Neuronal stem cell (in vitro differentiated cells): ENCODE data around the gene JUP.

Experiments used
- DNase-seq: peaks from one replicate; pipeline ENCODE4 v3.0.0-alpha.2; 2013; ENCODE audit warnings: low spot score
- H2AFZ ChIP-seq: one replicate; pipeline ENCODE4 v1.6.1; 2013; ENCODE audit warnings: mild to moderate bottlenecking, low read length, inconsistent platforms
- H2AK5ac ChIP-seq: 2 replicates; pipeline ENCODE4 v1.6.1; 2013; ENCODE audit warnings: low read depth, mild to moderate bottlenecking, inconsistent platforms, low read length, moderate library complexity, mixed read lengths
- H2BK120ac ChIP-seq: 2 replicates; pipeline ENCODE4 v1.6.1; 2013; ENCODE audit warnings: low read depth, mild to moderate bottlenecking, inconsistent platforms, low read length, moderate library complexity, mixed read lengths
- H2BK12ac ChIP-seq: one replicate; pipeline ENCODE4 v1.6.1; 2013; ENCODE audit warnings: low read length, inconsistent platforms
- H2BK15ac ChIP-seq: 2 replicates; pipeline ENCODE4 v1.6.1; 2013; ENCODE audit warnings: mild to moderate bottlenecking, low read length, inconsistent platforms, mixed read lengths
- H2BK5ac ChIP-seq: one replicate; pipeline ENCODE4 v1.6.1; 2013; ENCODE audit warnings: inconsistent platforms, mild to moderate bottlenecking, low read length, moderate library complexity
- H3K14ac ChIP-seq: one replicate; pipeline ENCODE4 v1.6.1; 2013; ENCODE audit warnings: low read length, inconsistent platforms
- H3K18ac ChIP-seq: 2 replicates; pipeline ENCODE4 v1.6.1; 2013; ENCODE audit warnings: low read length, inconsistent platforms
- H3K23ac ChIP-seq: 2 replicates; pipeline ENCODE4 v1.6.1; 2013; ENCODE audit warnings: low read depth, mild to moderate bottlenecking, mixed read lengths, low read length, inconsistent platforms; ENCODE audit not compliant: poor library complexity
- H3K27ac ChIP-seq: replicated peaks from 3 replicates; pipeline ENCODE4 v1.5.1; 2013; ENCODE audit warnings: low read length, inconsistent platforms
- H3K27me3 ChIP-seq, 3 experiments: 2 replicates each; pipeline ENCODE4 v1.6.1; 2013; ENCODE audit warnings: low read length in 3 of 3, mild to moderate bottlenecking in 2 of 3, inconsistent platforms in 1 of 3, low read depth in 1 of 3, mixed read lengths in 1 of 3, moderate library complexity in 1 of 3; ENCODE audit not compliant: control insufficient read depth in 3 of 3, insufficient read depth in 3 of 3
- H3K36me3 ChIP-seq, 2 donors: replicated peaks in 1 of 2; 2 replicates each; pipeline ENCODE4 v1.6.1; 2013; ENCODE audit warnings: low read length in 2 of 2; ENCODE audit not compliant: control insufficient read depth in 2 of 2, insufficient read depth in 2 of 2
- H3K4ac ChIP-seq: 2 replicates; pipeline ENCODE4 v1.6.1; 2013; ENCODE audit warnings: inconsistent platforms, mild to moderate bottlenecking, low read length, moderate library complexity
- H3K4me1 ChIP-seq, 2 donors: 1 replicate in 1 of 2; 2 replicates in 1 of 2; pipeline ENCODE4 v1.6.1; 2013; ENCODE audit warnings: low read length in 2 of 2, low read depth in 1 of 2; ENCODE audit not compliant: control insufficient read depth in 2 of 2, insufficient read depth in 1 of 2
- H3K4me2 ChIP-seq: one replicate; pipeline ENCODE4 v1.6.1; 2013; ENCODE audit warnings: mild to moderate bottlenecking, low read length, inconsistent platforms; ENCODE audit not compliant: insufficient read depth, poor library complexity, severe bottlenecking
- H3K4me3 ChIP-seq, 2 donors: 2 replicates each; pipeline ENCODE4 v1.5.1; 2013; ENCODE audit warnings: low read length in 2 of 2, mild to moderate bottlenecking in 2 of 2, inconsistent platforms in 1 of 2, moderate library complexity in 1 of 2
- H3K79me1 ChIP-seq: one replicate; pipeline ENCODE4 v1.6.1; 2013; ENCODE audit warnings: low read depth, mild to moderate bottlenecking, inconsistent platforms, low read length, moderate library complexity
- H3K9ac ChIP-seq: one replicate; pipeline ENCODE4 v1.6.1; 2013; ENCODE audit warnings: mild to moderate bottlenecking, low read depth, low read length, inconsistent platforms; ENCODE audit not compliant: poor library complexity
- H3K9me3 ChIP-seq, 2 donors: replicated peaks in 1 of 2; 2 replicates each; pipeline versions ENCODE3 to v1.6.1; 2013; ENCODE audit warnings: low read length in 2 of 2, mild to moderate bottlenecking in 2 of 2, inconsistent platforms in 1 of 2, low read depth in 1 of 2, mixed read lengths in 1 of 2, moderate library complexity in 1 of 2; ENCODE audit not compliant: control insufficient read depth in 2 of 2, insufficient read depth in 1 of 2
- H4K8ac ChIP-seq: one replicate; pipeline ENCODE4 v1.6.1; 2013; ENCODE audit warnings: low read depth, mild to moderate bottlenecking, inconsistent platforms, low read length, moderate library complexity
- H4K91ac ChIP-seq: one replicate; pipeline ENCODE4 v1.6.1; 2013; ENCODE audit warnings: low read length, low read depth, mild to moderate bottlenecking, inconsistent platforms; ENCODE audit not compliant: poor library complexity
- WGBS, 2 donors: extraction: QIAGEN DNeasy Blood & Tissue Kit; methylation state at CpG; one replicate each; pipeline ENCODE4 v1.1.7; 2013; ENCODE audit warnings: missing lambda C conversion rate in 2 of 2, mixed read lengths in 1 of 2; ENCODE audit not compliant: insufficient read length in 2 of 2, insufficient replicate concordance in 1 of 2; ENCODE audit errors: extremely low coverage in 2 of 2; 5-methylcytosine and 5-hydroxymethylcytosine counted together

JUP gene

DNA sequence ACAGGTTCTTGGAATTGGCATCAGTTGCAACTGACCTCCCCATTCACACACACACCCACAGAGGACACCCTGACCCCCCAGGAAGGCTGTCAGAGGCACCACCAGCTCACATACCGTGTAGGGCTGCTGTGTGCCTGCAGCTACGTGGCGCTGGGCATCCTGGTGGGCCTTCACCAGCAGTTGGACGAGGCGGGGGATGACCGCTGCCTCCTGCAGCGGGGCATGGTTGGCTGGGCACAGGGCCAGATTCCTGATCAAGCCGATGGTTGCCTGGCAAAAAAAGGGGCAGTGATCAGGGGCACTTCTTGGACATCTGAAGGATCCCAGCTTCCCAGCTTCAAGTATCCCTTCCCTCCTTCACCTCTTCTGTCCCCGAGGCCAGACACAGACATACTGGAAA, 27.9 kb downstream of the JUP start:
- no peak overlapping the region for H3K23ac ChIP-seq
- H2BK120ac ChIP-seq: no peak overlapping the region
- H4K8ac ChIP-seq: no peak overlapping the region
- H3K36me3 ChIP-seq: peaks cover 53 to 81% of the 10 kb centered on the region in 2 donors
- H2AFZ ChIP-seq: no peak overlapping the region
- no peak overlapping the region for H3K4me2 ChIP-seq
- H2AK5ac ChIP-seq: no peak overlapping the region
- no peaks in the 10 kb centered on the region for H3K4me1 ChIP-seq
- H2BK12ac ChIP-seq: no peak overlapping the region
- WGBS, 2 donors: no CpG with 5 or more reads among the region's 9 CpGs
- H3K18ac ChIP-seq: no peak overlapping the region
- DNase-seq: no peak
- H2BK15ac ChIP-seq: no peak overlapping the region
- no peak overlapping the region for H2BK5ac ChIP-seq
- H3K27me3 ChIP-seq: no peaks in the 10 kb centered on the region
- no peak overlapping the region for H3K9ac ChIP-seq
- H3K79me1 ChIP-seq: no peaks in the 10 kb centered on the region
- no peak overlapping the region for H3K27ac ChIP-seq
- peaks cover 0 to 2% of the 10 kb centered on the region in 2 donors for H3K9me3 ChIP-seq
- H3K4me3 ChIP-seq: no peak overlapping the region
- no peak overlapping the region for H3K14ac ChIP-seq
- H3K4ac ChIP-seq: no peak overlapping the region
- no peak overlapping the region for H4K91ac ChIP-seq

DNA sequence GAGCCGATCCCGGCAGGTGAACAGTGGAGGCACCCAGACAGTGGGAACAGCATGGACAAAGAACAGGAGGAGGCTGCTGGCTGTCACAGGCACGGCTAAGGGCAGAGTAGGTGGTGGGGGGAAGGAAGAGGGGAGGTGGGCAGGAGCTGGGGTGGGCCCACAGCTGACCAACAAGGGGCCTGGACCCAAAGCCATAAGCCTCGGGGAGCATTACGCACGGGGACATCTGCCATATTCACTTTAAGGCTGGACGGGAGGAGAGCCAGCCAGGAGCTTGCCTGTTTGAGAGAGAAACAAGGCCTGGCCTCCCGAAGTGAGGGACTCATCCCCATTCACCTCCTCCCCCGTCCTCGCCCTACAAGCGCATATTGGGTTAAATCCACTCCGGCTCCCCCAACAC, 32.4 kb downstream of the JUP start:
- H4K8ac ChIP-seq: no peak overlapping the region
- H3K4me2 ChIP-seq: no peak overlapping the region
- H3K4ac ChIP-seq: no peak overlapping the region
- no peak overlapping the region for H2BK12ac ChIP-seq
- H3K9ac ChIP-seq: no peak overlapping the region
- H3K4me1 ChIP-seq: no peaks in the 10 kb centered on the region
- no peaks in the 10 kb centered on the region for H3K27me3 ChIP-seq
- H2BK120ac ChIP-seq: no peak overlapping the region
- no CpG with 5 or more reads among the region's 12 CpGs for WGBS, 2 donors
- no peak overlapping the region for H3K14ac ChIP-seq
- H2BK15ac ChIP-seq: no peak overlapping the region
- DNase-seq: no peak
- H3K23ac ChIP-seq: no peak overlapping the region
- no peak overlapping the region for H3K18ac ChIP-seq
- H4K91ac ChIP-seq: no peak overlapping the region
- H3K4me3 ChIP-seq: no peak overlapping the region
- H2AFZ ChIP-seq: no peak overlapping the region
- H2BK5ac ChIP-seq: no peak overlapping the region
- no peaks in the 10 kb centered on the region for H3K9me3 ChIP-seq
- H3K79me1 ChIP-seq: no peaks in the 10 kb centered on the region
- H3K36me3 ChIP-seq: peaks cover 26 to 43% of the 10 kb centered on the region in 2 donors
- no peak overlapping the region for H3K27ac ChIP-seq
- no peak overlapping the region for H2AK5ac ChIP-seq

DNA sequence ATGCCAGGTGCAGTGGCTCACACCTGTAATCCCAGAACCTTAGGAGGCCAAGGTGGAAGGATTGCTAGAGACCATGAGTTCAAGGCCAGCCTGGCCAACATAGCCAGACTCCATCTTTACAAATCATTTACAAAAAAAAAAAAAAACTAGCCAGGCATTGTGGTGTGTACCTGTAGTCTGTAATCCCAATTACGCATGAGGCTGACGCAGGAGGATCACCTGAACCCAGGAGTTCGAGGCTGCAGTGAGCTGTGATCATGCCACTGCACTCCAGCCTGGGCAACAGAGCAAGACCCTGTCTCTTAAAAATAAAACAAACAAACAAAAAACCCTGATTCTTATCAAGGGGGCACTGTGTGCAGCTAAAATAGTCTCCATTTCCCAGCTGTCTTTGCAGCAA, 35.2 kb downstream of the JUP start:
- H3K79me1 ChIP-seq: no peaks in the 10 kb centered on the region
- no peak overlapping the region for H3K14ac ChIP-seq
- H3K27me3 ChIP-seq: no peaks in the 10 kb centered on the region
- no peaks in the 10 kb centered on the region for H3K9me3 ChIP-seq
- no peak overlapping the region for H3K9ac ChIP-seq
- H4K8ac ChIP-seq: no peak overlapping the region
- H2BK5ac ChIP-seq: no peak overlapping the region
- WGBS, 2 donors: no CpG with 5 or more reads among the region's 3 CpGs
- peaks cover 9 to 20% of the 10 kb centered on the region in 2 donors for H3K36me3 ChIP-seq
- no peak overlapping the region for H2BK12ac ChIP-seq
- H2AFZ ChIP-seq: no peak overlapping the region
- H3K4me1 ChIP-seq: no peaks in the 10 kb centered on the region
- no peak overlapping the region for H2AK5ac ChIP-seq
- H3K23ac ChIP-seq: no peak overlapping the region
- no peak overlapping the region for H4K91ac ChIP-seq
- no peak overlapping the region for H3K4me3 ChIP-seq
- DNase-seq: no peak
- no peak overlapping the region for H3K4me2 ChIP-seq
- H3K4ac ChIP-seq: no peak overlapping the region
- H2BK120ac ChIP-seq: no peak overlapping the region
- H3K18ac ChIP-seq: no peak overlapping the region
- H3K27ac ChIP-seq: no peak overlapping the region
- no peak overlapping the region for H2BK15ac ChIP-seq

DNA sequence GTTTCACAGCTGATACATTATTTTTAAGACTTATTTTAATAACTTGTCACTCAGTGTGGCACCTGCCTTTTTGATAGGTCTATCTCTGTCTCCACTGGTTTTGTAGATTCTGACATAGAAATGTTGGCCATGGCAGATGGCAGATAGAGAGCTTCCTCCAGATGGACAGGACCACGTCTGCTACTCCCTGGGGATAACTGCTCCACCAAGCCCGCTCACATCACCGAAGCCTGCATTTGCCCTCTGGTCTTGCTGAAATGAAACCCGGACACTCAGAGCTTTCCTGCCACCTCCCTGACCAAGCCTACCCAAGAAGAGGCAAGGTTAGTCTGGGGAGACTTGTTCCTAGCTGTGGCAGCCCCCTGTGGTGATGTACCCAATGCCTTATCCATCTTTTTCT, 35.6 kb downstream of the JUP start:
- no peak for DNase-seq
- Histone ChIP-seq H2BK120ac (no peak overlapping the region), H3K23ac (no peak overlapping the region), H3K4me2 (no peak overlapping the region), H3K4ac (no peak overlapping the region), H2BK15ac (no peak overlapping the region), H3K27ac (no peak overlapping the region), H3K14ac (no peak overlapping the region), H4K91ac (no peak overlapping the region), H3K4me3 (no peak overlapping the region), H2AFZ (no peak overlapping the region), H2BK5ac (no peak overlapping the region), H3K4me1 (no peaks in the 10 kb centered on the region), H4K8ac (no peak overlapping the region), H3K27me3 (no peaks in the 10 kb centered on the region), H2BK12ac (no peak overlapping the region), H3K9me3 (no peaks in the 10 kb centered on the region), H2AK5ac (no peak overlapping the region), H3K36me3 (peaks cover 9 to 15% of the 10 kb centered on the region in 2 donors), H3K9ac (no peak overlapping the region), H3K79me1 (no peaks in the 10 kb centered on the region), H3K18ac (no peak overlapping the region)
- WGBS, 2 donors: no CpG with 5 or more reads among the region's 4 CpGs
